Hematopoietic multipotent progenitor cell treated with erythropoietin and hydrocortisone succinate and interleukin-3 and kit ligand, for 17 days (in vitro differentiated cells): ENCODE data around the gene ACTRT2.

Source experiments
- DNase-seq: peaks from one replicate; pipeline ENCODE4 v3.0.0-alpha.2; 2015; ENCODE audit warnings: low spot score

The ACTRT2 gene

GRCh38 chr1:3069491-3070308, 48.4 kb downstream of the ACTRT2 start:
- no peak for DNase-seq

DNA sequence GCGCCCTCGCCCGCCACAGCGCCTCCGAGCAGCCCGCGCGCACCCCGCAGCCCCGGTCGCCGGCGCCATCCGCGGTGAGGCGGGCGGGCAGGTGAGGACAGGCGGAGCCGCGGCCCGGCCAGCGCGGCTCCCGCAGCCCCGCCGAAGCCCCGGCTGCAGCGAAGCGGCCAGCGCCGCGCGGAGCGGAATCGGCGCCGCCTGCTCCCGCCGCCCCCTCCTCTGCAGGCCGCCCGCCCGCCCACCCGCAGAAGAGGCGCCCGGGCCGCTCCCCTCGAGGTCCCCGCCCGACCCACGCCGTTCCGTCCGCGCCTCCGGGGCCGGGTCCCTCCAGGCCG, 49.0 kb downstream of the ACTRT2 start:
- DNase-seq, result no peak

DNA sequence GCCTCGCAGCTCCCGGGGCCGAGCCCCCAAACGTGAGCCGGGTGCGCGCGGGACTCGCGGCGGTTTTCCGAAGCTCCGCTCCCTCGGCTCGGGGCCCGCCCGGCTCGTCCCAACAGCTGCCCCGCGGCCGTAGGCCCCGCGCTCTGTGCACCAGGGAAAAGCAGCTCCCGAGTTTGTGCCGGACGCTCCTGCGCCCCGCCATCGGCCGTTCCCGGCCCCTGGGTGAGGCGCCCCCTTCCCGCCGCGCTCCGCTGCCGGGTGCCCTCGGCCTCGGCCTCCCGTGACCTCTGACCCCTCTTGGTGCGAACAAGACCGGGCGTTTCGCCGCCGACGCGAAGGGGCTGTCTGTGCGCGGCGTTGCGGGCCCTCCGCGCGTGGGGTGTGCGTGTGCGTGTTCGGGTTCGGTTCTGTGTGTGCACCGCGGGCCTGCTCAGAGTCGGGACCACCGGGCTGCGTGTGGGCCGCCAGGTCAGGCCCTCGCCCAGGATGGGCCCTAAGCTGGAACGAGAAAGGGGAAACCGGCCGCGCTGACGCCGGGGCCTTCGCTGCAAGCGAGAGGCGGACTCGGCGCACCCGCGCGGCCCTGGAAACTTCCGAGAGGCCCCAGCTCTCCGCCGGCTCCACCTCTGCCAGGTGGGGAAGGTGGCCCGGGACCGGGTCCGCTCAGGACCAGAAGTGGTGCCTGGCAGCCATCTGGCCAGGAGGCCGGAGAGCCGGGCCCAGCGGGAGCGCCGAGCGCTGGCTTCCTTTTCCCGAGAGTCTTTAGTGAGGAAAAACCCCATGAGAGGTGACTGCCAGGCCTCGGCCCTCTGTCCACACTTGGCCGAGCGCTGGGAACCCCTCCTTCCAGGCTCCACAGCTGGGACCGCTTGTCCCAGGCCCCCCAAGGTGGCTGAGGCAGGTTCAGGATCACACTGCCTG, 49.6 kb downstream of the ACTRT2 start:
- no peak for DNase-seq

DNA sequence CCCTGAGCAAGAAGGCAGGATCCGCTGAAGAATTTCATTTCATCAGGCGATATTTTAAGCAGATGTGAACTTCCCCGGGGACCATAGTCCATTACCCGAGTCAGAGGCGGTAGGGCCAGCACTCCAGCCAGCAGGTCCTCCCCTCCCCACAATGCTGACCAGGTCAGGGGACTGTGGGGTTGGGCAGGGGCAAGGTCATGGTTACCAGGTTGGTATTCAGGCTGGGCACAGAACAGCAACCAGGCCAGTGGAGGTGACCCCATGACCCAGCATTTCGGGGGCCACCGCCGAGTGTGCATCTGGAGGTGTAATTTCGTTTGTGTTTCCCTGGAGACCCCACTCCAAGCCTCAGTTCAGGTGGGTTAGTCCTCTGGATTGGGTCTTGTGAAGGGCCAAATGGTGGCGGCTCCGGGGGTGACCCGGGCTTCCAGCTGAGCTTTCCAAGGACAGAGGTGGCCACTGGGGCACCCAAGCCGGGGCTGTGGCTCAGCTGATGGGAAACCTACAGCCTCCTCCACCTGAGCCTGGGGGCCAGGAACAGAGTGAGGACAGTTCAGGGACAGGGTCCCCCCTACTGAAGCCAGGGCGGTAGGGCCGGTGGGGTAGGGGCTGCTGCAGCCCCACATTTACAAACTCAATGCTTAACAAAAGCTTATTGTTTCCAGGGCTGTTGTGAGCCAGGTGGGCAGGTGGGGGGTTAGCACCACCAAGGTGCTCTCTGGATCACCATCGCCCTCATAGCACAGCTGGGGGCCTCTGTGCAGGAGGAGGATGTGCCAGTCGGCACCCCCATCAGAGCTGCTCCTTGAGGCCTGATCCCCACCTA, 50.5 kb downstream of the ACTRT2 start:
- no peak for DNase-seq
